T-helper 17 cell (primary cell): Measurements from ENCODE around the gene SH3BP5. TPM values are rescaled to one million over a fixed set of nuclear protein-coding genes. Genes with fewer than 3 reads are reported as not detected.

Source experiments
- ATAC-seq: fragments of 150-1000 bp; cut with Tn5 transposase; 2 replicates; pipeline ENCODE4 v1.10.0; 2021; ENCODE audit warnings: mild to moderate bottlenecking, moderate library complexity
- DNase-seq, 3 donors: peaks; one replicate each; pipeline versions ENCODE4 v3.0.0 to v3.0.0-alpha.2; 2020 to 2021
- H3K9me3 ChIP-seq: one replicate; pipeline ENCODE4 v1.7.0; 2013; ENCODE audit warnings: low read length, mild to moderate bottlenecking; ENCODE audit not compliant: control insufficient read depth, poor library complexity, severe bottlenecking
- H3K27ac Mint-ChIP-seq: one replicate; pipeline ENCODE4 v1.8.0; 2022; ENCODE audit warnings: mild to moderate bottlenecking, moderate library complexity, mixed read lengths
- H3K27me3 Mint-ChIP-seq: one replicate; pipeline ENCODE4 v1.8.0; 2022; ENCODE audit warnings: mixed read lengths
- H3K36me3 Mint-ChIP-seq: one replicate; pipeline ENCODE4 v1.8.0; 2022; ENCODE audit warnings: low read depth, mixed read lengths
- H3K4me1 Mint-ChIP-seq: one replicate; pipeline ENCODE4 v1.8.0; 2022; ENCODE audit warnings: mild to moderate bottlenecking, mixed read lengths
- H3K4me3 Mint-ChIP-seq: one replicate; pipeline ENCODE4 v1.8.0; 2022; ENCODE audit warnings: mild to moderate bottlenecking, moderate library complexity, mixed read lengths
- total RNA-seq, 4 donors: library from RNA in 2 of 4; stranded (reverse) in 2 of 4; gene quantifications; one replicate each; pipeline ENCODE4 v1.2.3 and lab custom pipeline; 2022 to 2026

The SH3BP5 gene
- total RNA-seq, 2 donors from 2014 or later, result 50.7 to 78.4 TPM

DNA sequence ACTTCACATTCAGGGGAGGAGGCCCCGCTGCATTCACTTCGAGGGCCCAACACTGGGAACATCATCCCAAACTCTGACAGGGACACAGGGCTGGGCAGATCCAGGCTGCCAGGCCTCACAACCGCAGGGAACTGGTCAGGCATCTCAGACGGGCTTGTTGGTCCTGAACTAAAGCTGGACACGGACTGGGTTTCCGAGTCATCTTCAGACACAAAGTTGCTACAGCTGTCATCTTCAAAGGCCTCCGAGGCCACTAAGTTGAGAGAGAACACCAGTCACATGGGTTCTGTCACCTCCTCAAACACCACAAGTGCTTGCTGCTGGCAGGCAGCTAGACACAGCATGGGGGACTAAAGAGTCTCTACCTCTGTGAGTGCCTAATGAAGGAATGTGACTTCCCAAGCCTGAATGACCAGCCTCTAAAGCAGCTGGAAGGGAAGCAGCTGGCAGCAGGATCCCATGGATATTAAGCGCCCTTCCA is 75.5 kb downstream of the SH3BP5 start:
- Mint-ChIP-seq H3K4me3 (no peak overlapping the region), H3K27me3 (no peaks in the 10 kb centered on the region), H3K36me3 (peaks cover 16% of the 10 kb centered on the region), H3K27ac (peak overlapping the region; percentile 81), H3K4me1 (peaks cover 30% of the 10 kb centered on the region)
- ATAC-seq, result no peak
- DNase-seq, result no peak
- H3K9me3 ChIP-seq, result no peaks in the 10 kb centered on the region

DNA sequence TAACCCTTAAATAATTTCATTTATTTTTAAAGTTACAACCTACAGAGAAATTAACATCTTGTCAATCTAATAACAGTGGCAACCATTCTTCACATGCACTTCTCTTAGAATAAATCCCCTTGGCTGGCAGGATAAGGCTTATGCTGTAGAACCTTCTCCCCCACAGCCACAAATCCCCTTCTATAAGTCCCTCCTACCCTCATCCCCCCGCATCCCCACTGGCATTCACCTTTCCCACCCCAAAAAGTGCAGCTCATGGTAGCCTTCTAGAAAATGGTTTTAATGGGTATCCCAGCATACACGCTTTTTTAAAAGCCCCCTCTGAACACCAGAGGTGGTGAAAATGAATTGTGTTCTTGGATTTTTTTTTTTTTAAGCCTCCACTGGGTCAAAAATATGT is 77.2 kb downstream of the SH3BP5 start:
- no peaks in the 10 kb centered on the region for H3K27me3 Mint-ChIP-seq
- peaks cover 26% of the 10 kb centered on the region for H3K4me1 Mint-ChIP-seq
- H3K4me3 Mint-ChIP-seq, result no peak overlapping the region
- peak overlapping the region; percentile 81 for H3K27ac Mint-ChIP-seq
- H3K9me3 ChIP-seq, result no peaks in the 10 kb centered on the region
- peaks cover 14% of the 10 kb centered on the region for H3K36me3 Mint-ChIP-seq
- no peak for DNase-seq
- ATAC-seq, result no peak

DNA sequence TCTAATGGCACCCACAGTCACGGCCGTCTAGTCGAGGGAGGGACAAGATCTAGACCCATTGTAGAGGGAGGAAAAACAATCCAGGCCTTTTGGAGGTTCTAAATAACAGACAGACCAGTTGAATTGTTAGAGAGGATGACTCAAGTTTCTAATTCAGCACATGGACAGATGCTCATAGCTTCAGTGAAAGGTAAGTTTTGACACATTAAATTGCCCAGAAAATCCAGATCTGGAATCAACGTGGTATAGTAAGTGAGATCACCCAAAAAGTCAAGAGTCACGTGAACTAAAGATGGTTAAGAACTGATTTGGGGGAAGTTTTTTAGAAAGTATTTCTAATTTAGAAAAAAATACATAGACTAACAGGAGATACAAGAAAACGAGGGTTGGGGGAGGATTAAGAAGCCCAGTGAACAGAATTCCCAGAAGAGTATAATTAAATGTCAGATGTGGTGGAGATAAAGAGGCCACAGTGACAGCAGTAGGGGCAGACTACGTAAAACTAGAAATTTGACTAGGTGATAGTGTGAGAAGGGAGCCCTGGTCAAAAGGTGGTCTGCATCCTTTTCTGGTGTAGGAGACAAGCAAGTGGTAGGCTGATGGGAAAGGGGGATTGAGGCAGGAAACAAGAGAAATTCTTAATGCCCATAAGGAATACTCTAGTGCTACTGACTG is 79.2 kb downstream of the SH3BP5 start:
- Mint-ChIP-seq H3K4me1 (peaks cover 24% of the 10 kb centered on the region), H3K36me3 (peaks cover 11% of the 10 kb centered on the region), H3K27ac (peak overlapping the region; percentile 88), H3K4me3 (peak overlapping the region; percentile 12), H3K27me3 (no peaks in the 10 kb centered on the region)
- DNase-seq (no peak), ATAC-seq (no peak)
- no peaks in the 10 kb centered on the region for H3K9me3 ChIP-seq

DNA sequence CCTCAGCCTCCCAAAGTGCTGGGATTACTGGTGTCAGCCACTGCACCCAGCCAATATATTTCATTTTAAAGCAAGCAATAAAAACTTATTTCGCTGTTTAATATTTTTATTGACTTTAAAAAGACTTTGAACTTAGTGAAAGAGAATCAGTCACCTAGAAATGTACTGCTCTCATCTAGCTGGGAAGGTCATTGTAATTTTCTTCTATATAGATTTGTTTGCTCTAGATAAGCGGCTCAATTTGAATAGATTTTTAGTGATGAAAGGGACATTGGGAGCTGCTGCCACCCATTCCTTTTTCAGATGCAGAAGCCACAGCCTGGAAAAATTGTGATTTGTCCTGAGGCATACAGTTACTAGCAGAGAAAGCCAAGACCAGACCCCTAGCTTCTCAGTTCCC is 86.2 kb downstream of the SH3BP5 start:
- peaks cover 13% of the 10 kb centered on the region for H3K4me1 Mint-ChIP-seq
- H3K9me3 ChIP-seq, result no peaks in the 10 kb centered on the region
- H3K4me3 Mint-ChIP-seq, result no peak overlapping the region
- ATAC-seq (no peak), DNase-seq (no peak)
- H3K27ac Mint-ChIP-seq, result peak overlapping the region; percentile 66
- no peaks in the 10 kb centered on the region for H3K27me3 Mint-ChIP-seq
- peaks cover 18% of the 10 kb centered on the region for H3K36me3 Mint-ChIP-seq

DNA sequence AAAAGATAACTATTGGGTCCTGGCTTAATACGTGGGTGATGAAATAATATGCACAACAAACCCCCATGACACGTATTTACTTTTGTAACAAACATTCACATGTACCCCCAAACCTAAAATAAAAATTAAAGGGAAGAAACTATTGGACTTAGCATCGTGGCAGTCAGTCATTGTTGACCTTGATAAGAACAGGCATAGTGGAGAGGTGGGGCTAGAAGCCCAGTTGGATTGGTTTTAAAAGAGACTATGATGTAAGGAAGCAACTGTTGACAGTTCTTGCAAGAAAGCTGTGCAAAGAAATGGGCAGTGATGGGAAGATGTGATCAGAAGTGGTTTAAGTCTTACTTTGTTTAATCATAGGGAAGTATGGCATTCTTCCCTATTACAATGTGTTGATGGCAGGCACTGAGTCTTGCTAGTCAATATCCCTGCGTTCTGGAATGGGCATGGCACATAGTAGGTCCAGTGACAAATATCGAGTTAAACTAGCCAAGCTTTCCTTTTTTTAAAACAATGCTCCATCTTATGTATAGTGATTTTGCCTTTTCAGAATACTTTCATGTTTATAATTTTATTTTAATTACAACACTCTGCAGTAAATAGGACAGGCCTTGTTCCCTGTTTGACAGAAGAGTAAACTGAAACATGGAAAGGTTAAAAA is 88.4 kb downstream of the SH3BP5 start:
- DNase-seq (no peak), ATAC-seq (no peak)
- H3K27me3 Mint-ChIP-seq, result no peaks in the 10 kb centered on the region
- H3K4me3 Mint-ChIP-seq, result no peak overlapping the region
- H3K4me1 Mint-ChIP-seq, result peaks cover 11% of the 10 kb centered on the region
- H3K27ac Mint-ChIP-seq, result peak overlapping the region; percentile 89
- no peaks in the 10 kb centered on the region for H3K9me3 ChIP-seq
- H3K36me3 Mint-ChIP-seq, result peaks cover 18% of the 10 kb centered on the region

DNA sequence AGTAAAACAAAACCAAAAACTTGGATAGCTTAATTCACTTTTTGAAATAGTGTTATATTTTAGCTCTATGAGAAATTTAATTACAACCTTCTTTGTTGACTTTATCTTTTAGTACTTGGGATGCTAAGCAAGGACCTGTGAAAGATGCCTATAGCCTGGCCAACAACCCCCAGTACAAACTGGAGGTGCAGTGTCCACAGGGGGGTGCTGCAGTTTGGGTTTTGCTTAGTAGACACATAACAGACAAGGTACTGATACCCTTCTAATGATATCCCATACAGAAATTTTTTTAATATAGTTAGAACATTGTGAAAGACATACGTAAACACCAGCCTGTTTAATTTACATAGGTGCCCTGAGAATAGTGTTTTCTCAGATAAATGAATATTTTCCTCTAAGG is 91.0 kb downstream of the SH3BP5 start:
- ATAC-seq, result peak; percentile 72
- no peaks in the 10 kb centered on the region for H3K27me3 Mint-ChIP-seq
- H3K4me1 Mint-ChIP-seq, result peaks cover 12% of the 10 kb centered on the region
- peak in 2 of 3 donors; percentile 23 to 24 for DNase-seq
- no peak overlapping the region for H3K4me3 Mint-ChIP-seq
- H3K9me3 ChIP-seq, result no peaks in the 10 kb centered on the region
- peak overlapping the region; percentile 65 for H3K27ac Mint-ChIP-seq
- H3K36me3 Mint-ChIP-seq, result peaks cover 14% of the 10 kb centered on the region

DNA sequence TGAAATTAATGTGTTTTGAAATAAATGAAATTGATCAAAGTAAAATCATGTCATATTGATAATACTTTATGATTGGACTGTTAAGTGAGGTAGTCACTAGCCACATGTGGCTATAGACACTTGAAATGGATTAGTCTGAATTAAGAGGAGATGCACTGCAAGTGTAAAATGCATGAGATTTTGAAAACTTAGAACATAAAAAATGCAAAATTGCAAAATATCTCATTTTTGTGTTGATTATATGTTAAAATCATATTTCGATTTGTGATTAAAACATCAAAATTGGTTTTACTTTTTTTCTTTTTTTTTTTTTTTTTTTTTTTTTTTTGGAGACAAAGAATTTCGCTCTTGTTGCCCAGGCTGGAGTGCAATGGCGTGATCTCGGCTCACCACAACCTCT is 103.1 kb downstream of the SH3BP5 start:
- Mint-ChIP-seq H3K27me3 (no peaks in the 10 kb centered on the region), H3K4me3 (no peak overlapping the region), H3K4me1 (peaks cover 3% of the 10 kb centered on the region), H3K27ac (no peak overlapping the region), H3K36me3 (peaks cover 3% of the 10 kb centered on the region)
- H3K9me3 ChIP-seq, result no peaks in the 10 kb centered on the region
- DNase-seq (no peak), ATAC-seq (no peak)

DNA sequence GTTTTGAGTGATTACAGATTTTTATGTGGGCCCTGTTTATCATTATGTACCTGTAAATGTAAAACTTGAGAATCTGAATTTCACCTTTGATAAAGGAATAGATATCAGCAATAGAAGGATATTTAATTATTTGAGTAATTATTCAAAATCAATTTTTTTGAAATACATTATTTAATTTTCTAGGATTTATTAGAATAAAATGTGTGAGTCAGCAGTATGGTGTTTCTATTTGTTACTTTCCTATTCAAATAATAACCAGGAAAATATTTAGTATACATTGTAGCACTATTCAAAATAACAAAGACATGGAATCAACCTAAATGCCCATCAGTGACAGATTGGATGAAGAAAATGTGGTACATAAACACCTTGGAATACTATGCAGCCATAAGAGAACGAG is 104.2 kb downstream of the SH3BP5 start:
- Mint-ChIP-seq H3K27me3 (no peaks in the 10 kb centered on the region), H3K27ac (no peak overlapping the region), H3K4me1 (peaks cover 3% of the 10 kb centered on the region), H3K36me3 (peaks cover 6% of the 10 kb centered on the region), H3K4me3 (no peak overlapping the region)
- ATAC-seq (no peak), DNase-seq (no peak)
- H3K9me3 ChIP-seq, result no peaks in the 10 kb centered on the region

DNA sequence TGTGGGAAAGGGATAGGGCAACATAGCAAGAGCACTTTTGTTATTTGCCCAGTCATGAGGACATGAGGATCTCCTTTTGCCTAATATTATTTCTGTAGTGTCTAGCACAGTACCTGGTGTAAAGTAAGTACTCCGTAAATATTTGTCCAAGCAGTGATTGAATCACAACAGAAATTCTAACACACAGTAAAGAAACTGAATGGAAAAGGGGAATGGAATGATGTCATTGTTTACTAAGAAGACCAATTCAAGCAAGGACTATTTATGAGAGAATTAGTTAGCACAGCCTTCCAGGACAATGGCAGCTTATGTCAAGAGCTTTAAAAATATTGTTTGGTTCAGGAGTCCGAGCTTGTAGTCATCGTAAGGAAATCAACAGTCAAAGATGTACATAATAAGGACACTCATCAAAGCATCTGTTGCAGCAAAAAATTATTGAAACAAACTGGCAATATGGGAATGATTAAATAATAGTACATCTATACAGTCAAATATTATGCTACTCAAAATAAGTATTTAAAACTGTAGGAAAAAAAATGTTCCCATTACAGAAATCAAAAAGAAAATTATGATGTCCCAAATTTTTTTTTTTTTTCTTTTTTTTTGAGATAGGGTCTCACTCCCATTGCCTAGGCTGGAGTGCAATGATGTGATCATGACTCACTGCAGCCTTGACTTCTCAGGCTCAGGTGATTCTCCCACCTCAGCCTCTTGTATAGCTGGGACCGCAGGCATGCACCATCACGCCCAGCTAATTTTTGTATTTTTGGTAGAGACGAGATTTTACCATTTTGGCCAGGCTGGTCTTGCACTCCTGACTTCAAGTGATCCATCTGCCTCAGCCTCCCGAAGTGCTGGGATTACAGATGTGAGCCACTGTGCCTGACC is 108.5 kb downstream of the SH3BP5 start:
- no peak for DNase-seq
- ATAC-seq, result no peak
- Mint-ChIP-seq H3K36me3 (peaks cover 9% of the 10 kb centered on the region), H3K27ac (peak overlapping the region; percentile 32), H3K4me1 (peaks cover 6% of the 10 kb centered on the region), H3K27me3 (no peaks in the 10 kb centered on the region), H3K4me3 (no peak overlapping the region)
- H3K9me3 ChIP-seq, result no peaks in the 10 kb centered on the region

DNA sequence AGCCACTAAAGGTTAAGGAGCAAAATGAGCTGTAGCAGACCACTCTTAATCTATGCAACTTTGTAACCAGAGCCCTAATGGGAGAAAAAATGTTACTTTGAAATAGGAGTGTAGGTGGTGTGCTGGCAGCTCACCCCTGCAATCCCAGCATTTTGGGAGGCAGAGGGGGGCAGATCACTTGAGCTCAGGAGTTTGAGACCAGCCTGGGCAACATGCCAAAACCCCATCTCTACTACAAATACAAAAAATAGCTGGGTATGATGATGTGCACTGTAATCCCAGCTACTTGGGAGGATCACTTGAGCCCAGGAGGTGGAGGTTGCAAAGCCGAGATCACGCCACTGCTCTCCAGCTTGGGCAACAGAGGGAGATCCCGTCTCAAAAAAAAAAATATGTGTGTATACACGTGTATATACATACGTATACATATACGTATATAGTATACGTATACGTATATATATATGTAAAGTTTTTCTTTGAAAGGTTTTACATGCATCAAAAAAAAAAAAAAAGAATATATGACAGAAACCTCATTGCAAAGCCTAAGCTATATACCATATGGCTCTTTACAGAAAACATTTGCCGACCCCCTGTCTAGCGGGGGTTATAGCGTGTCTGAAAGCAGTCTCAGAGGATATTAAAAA is 110.7 kb downstream of the SH3BP5 start:
- ATAC-seq (no peak), DNase-seq (no peak)
- Mint-ChIP-seq H3K4me3 (no peak overlapping the region), H3K36me3 (peaks cover 10% of the 10 kb centered on the region), H3K27me3 (no peaks in the 10 kb centered on the region), H3K27ac (no peak overlapping the region), H3K4me1 (peaks cover 5% of the 10 kb centered on the region)
- no peaks in the 10 kb centered on the region for H3K9me3 ChIP-seq

DNA sequence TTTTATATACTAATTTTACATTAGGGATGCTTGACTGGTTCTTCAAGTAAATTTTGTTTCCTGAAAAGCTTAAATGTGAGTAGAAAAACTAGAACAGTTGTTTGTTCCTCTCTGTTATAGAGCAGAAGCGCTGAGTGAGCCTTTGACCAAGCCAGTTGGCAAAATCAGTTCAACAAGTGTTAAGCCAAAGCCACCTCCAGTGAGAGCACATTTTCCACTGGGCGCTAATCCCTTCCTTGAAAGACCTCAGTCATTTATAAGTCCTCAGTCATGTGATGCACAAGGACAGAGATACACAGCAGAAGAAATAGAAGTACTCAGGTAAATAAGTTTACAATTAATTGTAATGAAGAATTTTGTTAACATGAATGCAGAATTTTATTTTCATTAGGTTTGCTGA is 111.7 kb downstream of the SH3BP5 start:
- DNase-seq (no peak), ATAC-seq (no peak)
- H3K36me3 Mint-ChIP-seq, result peaks cover 10% of the 10 kb centered on the region
- no peaks in the 10 kb centered on the region for H3K27me3 Mint-ChIP-seq
- H3K4me3 Mint-ChIP-seq, result no peak overlapping the region
- peaks cover 5% of the 10 kb centered on the region for H3K4me1 Mint-ChIP-seq
- H3K27ac Mint-ChIP-seq, result peak overlapping the region; percentile 8
- H3K9me3 ChIP-seq, result no peaks in the 10 kb centered on the region

DNA sequence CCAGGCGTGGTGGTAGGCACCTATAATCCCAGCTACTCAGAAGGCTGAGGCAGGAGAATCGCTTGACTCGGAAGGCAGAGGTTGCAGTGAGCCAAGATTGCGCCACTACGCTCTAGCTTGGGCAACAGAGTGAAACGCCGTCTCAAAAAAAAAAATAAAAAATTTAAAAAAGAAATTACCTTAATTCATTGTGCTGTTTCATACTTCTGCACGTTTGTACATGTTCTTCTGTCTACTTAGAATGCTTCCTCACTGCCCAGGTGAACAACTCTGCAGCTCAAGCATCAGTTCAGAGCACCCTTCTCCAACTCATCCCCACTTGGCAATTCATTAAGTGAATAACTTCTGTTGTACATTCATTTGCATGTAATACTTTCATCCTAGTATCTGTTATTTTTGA is 112.3 kb downstream of the SH3BP5 start:
- peak overlapping the region; percentile 8 for H3K27ac Mint-ChIP-seq

DNA sequence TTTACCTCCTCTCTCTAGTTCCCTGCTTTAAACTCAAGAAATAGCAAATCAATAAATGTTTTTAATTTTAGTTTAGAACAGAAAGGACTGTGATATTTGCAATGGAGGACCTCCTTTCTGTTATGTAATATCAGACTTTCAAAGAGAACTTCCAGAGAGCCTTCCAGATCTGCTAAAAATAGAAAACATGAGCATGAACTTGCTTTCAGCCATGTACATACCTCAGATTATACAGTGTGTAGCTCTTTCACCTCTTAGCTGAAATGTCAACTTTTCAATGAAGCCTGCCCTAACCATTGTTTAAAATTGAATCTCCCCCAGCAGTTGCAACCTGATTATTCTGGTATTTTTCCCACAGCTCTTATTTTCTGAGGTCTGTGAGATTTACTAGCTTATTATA is 113.7 kb downstream of the SH3BP5 start:
- H3K27me3 Mint-ChIP-seq, result no peaks in the 10 kb centered on the region
- ATAC-seq (no peak), DNase-seq (no peak)
- H3K36me3 Mint-ChIP-seq, result peaks cover 8% of the 10 kb centered on the region
- H3K4me1 Mint-ChIP-seq, result peaks cover 9% of the 10 kb centered on the region
- no peak overlapping the region for H3K27ac Mint-ChIP-seq
- H3K4me3 Mint-ChIP-seq, result no peak overlapping the region
- H3K9me3 ChIP-seq, result no peaks in the 10 kb centered on the region

More for the DNA sequence above, 112.3 kb downstream of the SH3BP5 start:
- DNase-seq, result no peak
- Mint-ChIP-seq H3K36me3 (peaks cover 10% of the 10 kb centered on the region), H3K4me1 (peaks cover 5% of the 10 kb centered on the region), H3K4me3 (no peak overlapping the region), H3K27me3 (no peaks in the 10 kb centered on the region)
- no peaks in the 10 kb centered on the region for H3K9me3 ChIP-seq
- no peak for ATAC-seq
